Endothelial cell (in vitro differentiated cells): ENCODE data around the gene GALNT18. TPM values are rescaled to one million over a fixed set of nuclear protein-coding genes. Genes with fewer than 3 reads are reported as not detected.

Experiments
- DNase-seq: peaks from one replicate; pipeline ENCODE4 v3.0.0; 2021; ENCODE audit warnings: low spot score
- H3K27ac Mint-ChIP-seq: one replicate; pipeline ENCODE4 v1.8.0; 2021; ENCODE audit warnings: mixed read lengths, inconsistent platforms; ENCODE audit not compliant: unreplicated experiment
- H3K27me3 Mint-ChIP-seq: one replicate; pipeline ENCODE4 v1.8.0; 2021; ENCODE audit warnings: mild to moderate bottlenecking, moderate library complexity, mixed read lengths, inconsistent platforms; ENCODE audit not compliant: unreplicated experiment
- H3K36me3 Mint-ChIP-seq: one replicate; pipeline ENCODE4 v1.8.0; 2021; ENCODE audit warnings: mild to moderate bottlenecking, low read depth, mixed read lengths, inconsistent platforms; ENCODE audit not compliant: unreplicated experiment
- H3K4me1 Mint-ChIP-seq: one replicate; pipeline ENCODE4 v1.8.0; 2021; ENCODE audit warnings: mild to moderate bottlenecking, mixed read lengths, inconsistent platforms; ENCODE audit not compliant: unreplicated experiment
- H3K4me3 Mint-ChIP-seq: one replicate; pipeline ENCODE4 v1.8.0; 2021; ENCODE audit warnings: mild to moderate bottlenecking, mixed read lengths, inconsistent platforms; ENCODE audit not compliant: unreplicated experiment
- H3K9me3 Mint-ChIP-seq: one replicate; pipeline ENCODE4 v1.8.0; 2021; ENCODE audit warnings: mixed read lengths, inconsistent platforms; ENCODE audit not compliant: unreplicated experiment
- total RNA-seq: library from RNA; stranded (reverse); fragmentation: NEBNext Ultra II Directional; extraction: Animal tissue kit (Norgen Biotek cat#: 25700); gene quantifications from one replicate; pipeline ENCODE4 v1.2.1, GENCODE V29; 2021; ENCODE audit not compliant: unreplicated experiment
- TF ChIP-seq, protein P1 (sequence below): fragments of 200-600 bp; sonication (generic); IDR thresholded peaks from one replicate; pipeline ENCODE4 v1.5.0; 2021; ENCODE audit warnings: antibody characterized with exemption; ENCODE audit not compliant: unreplicated experiment

Gene GALNT18
- total RNA-seq, 1 donor from 2014 or later = 87.6 TPM

DNA sequence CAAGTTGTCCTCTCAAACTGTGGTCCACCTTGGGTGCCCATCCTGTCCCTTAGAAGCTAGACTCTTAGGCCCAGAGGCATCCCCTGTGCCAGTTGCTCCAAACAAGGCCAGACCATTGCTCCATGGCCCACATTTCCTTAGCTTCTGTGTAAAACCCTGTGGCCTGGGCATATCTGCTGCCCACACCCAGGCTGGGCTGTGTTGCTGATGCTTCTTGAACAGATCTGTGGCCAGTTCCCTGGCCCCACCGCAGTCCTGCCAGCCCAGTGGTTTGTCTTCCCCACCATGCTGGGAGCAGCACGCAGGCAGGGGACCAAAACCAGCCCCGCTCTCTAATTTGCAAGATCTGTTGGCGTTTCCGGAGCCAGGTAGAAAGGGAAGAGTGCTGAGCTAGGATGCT lies 341.0 kb downstream of the GALNT18 start:
- H3K27ac Mint-ChIP-seq = peak overlapping the region; percentile 98
- TF ChIP-seq, protein P1, sequence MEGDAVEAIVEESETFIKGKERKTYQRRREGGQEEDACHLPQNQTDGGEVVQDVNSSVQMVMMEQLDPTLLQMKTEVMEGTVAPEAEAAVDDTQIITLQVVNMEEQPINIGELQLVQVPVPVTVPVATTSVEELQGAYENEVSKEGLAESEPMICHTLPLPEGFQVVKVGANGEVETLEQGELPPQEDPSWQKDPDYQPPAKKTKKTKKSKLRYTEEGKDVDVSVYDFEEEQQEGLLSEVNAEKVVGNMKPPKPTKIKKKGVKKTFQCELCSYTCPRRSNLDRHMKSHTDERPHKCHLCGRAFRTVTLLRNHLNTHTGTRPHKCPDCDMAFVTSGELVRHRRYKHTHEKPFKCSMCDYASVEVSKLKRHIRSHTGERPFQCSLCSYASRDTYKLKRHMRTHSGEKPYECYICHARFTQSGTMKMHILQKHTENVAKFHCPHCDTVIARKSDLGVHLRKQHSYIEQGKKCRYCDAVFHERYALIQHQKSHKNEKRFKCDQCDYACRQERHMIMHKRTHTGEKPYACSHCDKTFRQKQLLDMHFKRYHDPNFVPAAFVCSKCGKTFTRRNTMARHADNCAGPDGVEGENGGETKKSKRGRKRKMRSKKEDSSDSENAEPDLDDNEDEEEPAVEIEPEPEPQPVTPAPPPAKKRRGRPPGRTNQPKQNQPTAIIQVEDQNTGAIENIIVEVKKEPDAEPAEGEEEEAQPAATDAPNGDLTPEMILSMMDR = no peak

DNA sequence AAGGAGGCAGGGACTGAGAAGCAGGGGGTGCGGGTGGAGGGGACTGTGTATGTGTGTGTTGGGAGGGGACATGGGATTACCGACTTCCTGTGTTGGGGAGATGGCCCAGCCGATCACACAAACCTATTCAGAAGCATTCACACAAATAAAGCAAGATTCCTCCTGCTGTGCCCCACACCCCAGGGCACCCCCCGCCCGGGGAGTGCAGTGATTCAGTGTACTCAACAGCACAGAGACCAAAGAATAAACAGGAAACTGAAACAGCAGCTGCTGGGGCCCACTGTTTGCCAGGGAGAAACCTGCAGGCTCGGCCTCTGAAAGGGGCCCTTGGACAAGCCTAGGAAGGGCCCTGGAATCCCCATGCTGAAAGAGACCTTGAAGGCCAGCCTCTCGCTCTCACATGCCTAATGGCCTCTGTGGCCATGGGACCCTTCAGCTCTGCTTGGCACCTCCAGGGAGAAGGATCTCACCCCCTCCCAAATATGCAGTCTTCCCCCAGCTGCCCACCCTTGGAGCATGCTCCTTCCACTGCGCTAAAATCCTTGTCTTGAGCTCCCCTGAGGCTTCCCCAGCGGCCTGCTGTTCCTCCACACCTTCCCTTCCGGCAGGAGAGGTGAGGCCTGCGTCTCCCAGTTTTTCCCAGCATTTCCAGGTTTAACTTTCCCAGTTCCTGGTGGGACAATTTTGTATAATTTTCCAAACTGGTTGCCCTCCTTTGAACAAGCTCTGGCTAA lies 341.7 kb downstream of the GALNT18 start:
- Mint-ChIP-seq H3K27ac (peak overlapping the region; percentile 98), H3K9me3 (no peaks in the 10 kb centered on the region), H3K4me3 (no peak overlapping the region), H3K27me3 (peaks cover 2% of the 10 kb centered on the region), H3K36me3 (peaks cover 43% of the 10 kb centered on the region), H3K4me1 (peaks cover 61% of the 10 kb centered on the region)
- peak; percentile 67 for DNase-seq
- TF ChIP-seq, protein P1 = no peak

More for the DNA sequence above, 341.0 kb downstream of the GALNT18 start:
- H3K4me3 Mint-ChIP-seq = no peak overlapping the region
- H3K4me1 Mint-ChIP-seq = peaks cover 54% of the 10 kb centered on the region
- no peaks in the 10 kb centered on the region for H3K9me3 Mint-ChIP-seq
- peaks cover 2% of the 10 kb centered on the region for H3K27me3 Mint-ChIP-seq
- peaks cover 36% of the 10 kb centered on the region for H3K36me3 Mint-ChIP-seq
- no peak for DNase-seq

DNA sequence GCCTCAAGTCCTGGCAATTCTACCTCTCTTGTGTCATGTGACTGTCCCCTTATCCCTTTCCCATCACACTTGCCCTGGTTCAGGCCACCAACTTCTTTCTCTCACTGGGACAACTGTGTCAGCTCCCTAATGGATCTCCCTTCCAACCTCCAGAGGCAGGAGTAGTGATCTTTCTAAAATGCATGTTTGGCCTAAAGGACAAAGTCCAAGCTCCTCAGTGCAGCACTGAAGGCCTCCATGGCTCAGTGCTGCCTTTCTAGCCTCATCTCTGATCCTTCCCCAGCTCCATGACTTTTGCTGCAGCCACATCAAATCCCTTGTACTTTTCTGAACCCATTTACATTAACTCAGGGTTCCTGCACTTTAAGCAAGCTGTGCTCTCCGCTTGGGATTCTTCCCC lies 349.6 kb downstream of the GALNT18 start:
- H3K4me1 Mint-ChIP-seq = peaks cover 52% of the 10 kb centered on the region
- H3K27me3 Mint-ChIP-seq = peaks cover 13% of the 10 kb centered on the region
- no peak for DNase-seq
- H3K36me3 Mint-ChIP-seq = peaks cover 68% of the 10 kb centered on the region
- H3K9me3 Mint-ChIP-seq = no peaks in the 10 kb centered on the region
- TF ChIP-seq, protein P1 = no peak
- peak overlapping the region; percentile 49 for H3K27ac Mint-ChIP-seq
- no peak overlapping the region for H3K4me3 Mint-ChIP-seq

DNA sequence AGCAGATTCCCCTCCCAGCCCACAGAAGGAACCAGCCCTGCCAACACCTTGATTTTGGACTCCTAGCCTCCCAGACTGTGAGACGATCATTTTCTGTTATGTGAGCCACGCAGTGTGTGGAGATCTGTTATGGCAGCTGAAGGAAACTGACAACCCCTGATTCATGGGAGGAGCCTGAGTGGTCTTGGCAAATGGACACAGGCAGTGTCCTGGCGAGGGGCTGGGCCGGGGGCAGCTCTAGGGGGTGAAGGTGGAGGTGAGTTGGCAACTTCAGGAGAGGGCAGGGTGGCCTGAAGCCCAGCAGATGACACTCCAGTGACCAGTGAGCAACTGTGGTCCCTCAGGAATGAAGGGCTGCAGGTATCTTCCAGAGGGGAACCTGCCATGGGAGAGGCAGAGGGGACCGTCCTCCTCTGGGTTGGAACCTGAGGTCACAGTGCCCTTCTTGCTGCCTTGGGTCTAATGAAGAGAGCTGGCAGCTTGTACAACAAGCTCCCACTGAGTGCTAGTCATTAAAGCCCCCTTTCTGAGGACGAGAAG lies 351.5 kb downstream of the GALNT18 start:
- TF ChIP-seq, protein P1 = no peak
- H3K36me3 Mint-ChIP-seq = peaks cover 68% of the 10 kb centered on the region
- H3K4me3 Mint-ChIP-seq = peak overlapping the region; percentile 84
- H3K27ac Mint-ChIP-seq = no peak overlapping the region
- no peaks in the 10 kb centered on the region for H3K9me3 Mint-ChIP-seq
- peaks cover 46% of the 10 kb centered on the region for H3K4me1 Mint-ChIP-seq
- no peak for DNase-seq
- peaks cover 14% of the 10 kb centered on the region for H3K27me3 Mint-ChIP-seq

DNA sequence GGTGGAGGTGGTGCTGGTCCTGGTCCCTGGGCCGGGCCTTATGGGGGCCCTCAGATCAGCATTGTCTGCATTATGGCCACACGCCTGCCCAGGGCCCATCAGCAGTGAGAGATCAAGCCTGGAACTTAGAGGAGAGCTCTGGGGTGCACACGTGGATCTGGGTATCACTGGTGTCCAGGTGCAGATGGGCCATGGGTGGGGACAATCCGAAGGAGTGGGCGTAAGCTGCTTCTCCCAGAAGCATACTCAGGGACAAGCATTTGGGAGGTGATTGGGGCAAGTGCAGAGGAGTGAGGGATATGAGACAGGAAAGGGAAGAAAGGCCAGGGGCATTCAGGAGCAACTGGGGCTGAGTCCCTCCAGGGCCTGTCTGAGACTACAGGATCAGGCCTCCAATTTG lies 353.1 kb downstream of the GALNT18 start:
- no peaks in the 10 kb centered on the region for H3K9me3 Mint-ChIP-seq
- H3K36me3 Mint-ChIP-seq = peaks cover 62% of the 10 kb centered on the region
- TF ChIP-seq, protein P1 = no peak
- H3K4me3 Mint-ChIP-seq = no peak overlapping the region
- DNase-seq = no peak
- peaks cover 48% of the 10 kb centered on the region for H3K4me1 Mint-ChIP-seq
- H3K27me3 Mint-ChIP-seq = peaks cover 18% of the 10 kb centered on the region
- no peak overlapping the region for H3K27ac Mint-ChIP-seq
